ENCODE data around the gene PYDC2.

Gene PYDC2

DNA sequence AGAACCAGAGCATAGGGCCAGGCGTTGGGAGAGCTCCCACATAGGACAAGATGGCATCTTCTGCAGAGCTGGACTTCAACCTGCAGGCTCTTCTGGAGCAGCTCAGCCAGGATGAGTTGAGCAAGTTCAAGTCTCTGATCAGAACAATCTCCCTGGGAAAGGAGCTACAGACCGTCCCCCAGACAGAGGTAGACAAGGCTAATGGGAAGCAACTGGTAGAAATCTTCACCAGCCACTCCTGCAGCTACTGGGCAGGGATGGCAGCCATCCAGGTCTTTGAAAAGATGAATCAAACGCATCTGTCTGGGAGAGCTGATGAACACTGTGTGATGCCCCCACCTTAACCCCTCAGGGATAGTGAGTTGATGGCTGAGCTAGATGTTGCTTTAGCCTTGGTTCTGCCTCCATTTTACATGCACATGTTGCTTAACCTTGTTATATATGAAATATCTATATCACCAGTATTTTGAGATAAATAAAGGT is at the start of gene PYDC2:
TSS of gene PYDC2 (plus strand) at position 51 of the 483 bp plus-strand sequence. CDS start at position 51, 0 bp downstream.
- DNase-seq, result no peak

DNA sequence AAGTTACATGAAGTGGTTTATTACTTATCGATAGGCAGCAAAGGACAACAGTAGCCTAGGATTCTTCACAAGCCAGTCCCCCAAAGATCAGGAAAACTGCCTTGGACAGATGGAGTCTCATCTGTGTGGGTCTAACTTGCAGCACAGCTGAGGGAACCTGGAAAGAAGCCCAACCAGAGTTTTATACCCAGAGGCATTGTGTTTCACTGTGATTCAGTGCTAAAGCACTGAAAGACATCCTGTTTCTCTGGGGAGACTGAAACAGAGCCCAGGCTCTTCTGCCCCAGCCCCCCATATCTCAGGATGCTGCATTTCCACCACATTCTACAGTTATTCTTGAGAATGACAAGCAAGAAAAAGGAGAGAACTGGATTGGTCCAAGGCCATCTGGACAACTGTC is 48.2 kb upstream of the PYDC2 start:
- DNase-seq, result no peak

DNA sequence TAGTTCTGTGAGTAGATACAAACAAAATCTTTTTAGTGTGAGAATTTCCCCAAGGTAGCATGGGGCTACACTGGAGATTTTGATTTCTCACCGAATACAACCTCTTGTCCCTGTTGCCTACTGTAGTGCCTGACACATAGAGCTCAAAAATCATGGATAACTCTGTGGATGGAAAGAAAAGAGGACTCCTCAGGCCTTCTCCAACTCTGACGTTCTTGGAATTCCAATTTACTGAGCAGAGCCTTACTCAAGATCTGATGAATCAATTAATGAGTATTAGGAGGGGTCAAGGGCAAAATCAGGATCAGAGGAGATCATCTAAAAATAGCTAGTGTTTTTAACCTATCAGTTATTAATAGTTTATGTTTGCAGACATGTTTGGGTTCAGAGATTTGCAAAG is 46.7 kb upstream of the PYDC2 start:
- no peak for DNase-seq

DNA sequence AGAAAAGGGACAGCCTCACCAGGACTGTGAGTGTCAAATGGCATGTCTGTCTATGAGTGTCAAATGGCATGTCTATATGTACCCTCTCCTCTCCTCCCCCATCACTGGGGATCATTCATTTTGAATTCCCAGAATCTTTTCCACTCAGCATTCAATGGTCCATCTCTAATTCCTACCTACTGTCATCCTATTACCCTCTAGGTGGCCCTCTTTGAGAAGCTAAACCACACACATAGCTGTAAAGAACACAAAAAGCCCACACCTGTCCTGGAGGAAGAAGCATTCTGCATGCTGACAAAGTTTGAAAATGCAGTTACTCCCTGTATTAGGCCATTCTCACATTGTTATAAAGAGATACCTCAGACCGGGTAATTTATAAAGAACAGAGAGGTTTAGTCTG is 46.2 kb upstream of the PYDC2 start:
- no peak for DNase-seq

DNA sequence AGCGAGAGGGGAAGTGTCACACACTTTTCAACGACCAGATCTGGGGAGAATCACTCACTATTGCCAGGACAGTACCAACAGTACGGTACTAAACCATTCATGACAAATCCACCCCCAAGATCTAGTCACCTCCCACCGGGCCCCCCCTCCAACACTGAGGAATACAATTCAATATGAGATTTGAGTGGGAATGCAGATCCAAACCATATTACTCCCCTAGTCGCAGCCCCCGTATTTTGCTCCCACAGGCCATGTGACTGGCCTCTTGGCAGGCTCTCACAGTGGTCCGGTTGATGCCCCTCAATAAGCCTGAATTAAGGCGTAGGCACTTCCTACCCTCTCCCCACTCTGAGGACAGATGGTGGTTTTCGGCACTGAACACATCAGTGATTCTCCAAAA is 45.4 kb upstream of the PYDC2 start:
- no peak for DNase-seq

DNA sequence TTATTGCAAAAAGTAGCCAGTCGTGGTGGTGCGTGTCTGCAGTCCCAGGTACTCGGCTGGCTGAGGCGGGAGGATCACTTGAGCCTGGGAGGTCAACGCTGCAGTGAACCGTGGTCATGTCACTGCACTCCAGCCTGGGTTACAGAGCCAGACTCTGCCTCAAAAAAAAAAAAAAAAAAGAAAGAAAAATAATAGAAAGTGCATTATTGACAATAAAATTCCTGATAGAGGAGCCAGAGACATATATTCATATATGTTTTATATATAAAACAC is 43.6 kb upstream of the PYDC2 start:
- DNase-seq, result no peak

DNA sequence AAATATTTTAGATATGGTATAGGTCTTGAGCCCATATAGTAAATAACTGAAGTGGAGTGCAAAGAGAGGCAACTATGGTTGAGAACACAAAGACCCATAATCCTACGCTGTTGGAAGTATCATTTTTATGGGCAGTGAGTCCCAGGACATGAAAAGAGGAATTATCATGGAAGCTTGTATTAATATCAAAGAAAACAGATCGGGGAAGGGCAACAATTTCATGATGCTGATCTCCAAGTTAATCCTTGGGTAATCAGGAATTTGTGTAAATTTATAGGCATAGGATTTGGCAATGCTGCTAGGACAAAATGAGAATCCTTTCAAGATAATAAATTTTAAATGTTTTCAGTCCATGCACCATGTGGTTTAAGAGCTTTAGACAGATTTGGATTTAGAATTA is 40.2 kb upstream of the PYDC2 start:
- no peak for DNase-seq

DNA sequence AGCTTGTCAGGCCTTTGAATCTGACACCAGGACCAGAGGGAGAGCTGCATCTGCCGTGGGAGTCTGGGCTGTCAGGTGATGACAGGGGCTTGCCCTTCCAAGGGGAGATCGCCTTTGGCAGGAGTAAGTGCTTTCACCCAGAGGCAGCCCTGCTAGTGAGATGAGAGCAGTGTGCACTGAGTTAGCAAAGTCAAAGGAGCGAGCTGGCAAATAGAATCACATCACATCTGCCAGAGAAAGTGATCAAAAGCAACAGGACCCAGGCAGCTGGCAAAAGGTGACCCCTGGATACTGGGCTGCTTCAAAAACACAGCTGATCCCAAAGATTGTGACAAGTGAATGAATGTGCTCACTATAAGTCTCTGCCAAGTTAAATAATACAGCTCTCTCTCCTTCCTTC is 36.1 kb upstream of the PYDC2 start:
- DNase-seq, result no peak

DNA sequence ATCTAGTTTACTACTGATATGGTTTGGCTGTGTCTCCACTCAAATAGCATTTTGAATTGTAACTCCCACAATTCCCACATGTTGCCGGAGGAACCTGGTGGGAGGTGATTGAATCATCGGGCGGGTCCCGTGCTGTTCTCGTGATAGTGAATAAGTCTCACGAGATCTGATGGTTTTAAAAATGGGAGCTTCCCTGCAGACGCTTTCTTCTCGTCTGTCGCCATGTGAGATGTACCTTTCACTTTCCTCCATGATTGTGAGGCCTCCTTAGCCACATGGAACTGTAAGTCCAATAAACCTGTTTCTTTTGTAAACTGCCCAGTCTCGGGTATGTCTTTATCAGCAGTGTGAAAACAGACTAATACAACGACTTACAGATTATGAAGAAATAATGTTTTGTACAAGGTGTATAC is 35.6 kb upstream of the PYDC2 start:
- no peak for DNase-seq

DNA sequence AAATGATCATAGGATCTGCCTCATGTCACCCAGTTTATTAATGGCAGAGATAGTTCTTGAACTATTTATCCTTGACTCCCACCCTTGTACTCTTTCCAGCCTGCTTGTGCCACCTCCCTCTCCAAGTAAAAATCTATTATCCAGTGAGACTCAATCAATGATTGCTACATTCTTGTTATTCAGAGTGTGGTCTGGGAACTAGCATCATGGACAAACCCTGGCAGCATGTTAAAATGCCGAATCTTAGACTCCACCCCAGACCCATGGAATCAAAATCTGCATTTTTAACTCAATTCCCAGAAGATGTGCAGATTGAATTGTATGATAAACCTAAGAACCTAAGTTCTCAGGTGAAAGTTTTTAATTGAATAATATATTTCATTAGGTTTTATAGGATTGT is 34.7 kb upstream of the PYDC2 start:
- DNase-seq, result no peak

DNA sequence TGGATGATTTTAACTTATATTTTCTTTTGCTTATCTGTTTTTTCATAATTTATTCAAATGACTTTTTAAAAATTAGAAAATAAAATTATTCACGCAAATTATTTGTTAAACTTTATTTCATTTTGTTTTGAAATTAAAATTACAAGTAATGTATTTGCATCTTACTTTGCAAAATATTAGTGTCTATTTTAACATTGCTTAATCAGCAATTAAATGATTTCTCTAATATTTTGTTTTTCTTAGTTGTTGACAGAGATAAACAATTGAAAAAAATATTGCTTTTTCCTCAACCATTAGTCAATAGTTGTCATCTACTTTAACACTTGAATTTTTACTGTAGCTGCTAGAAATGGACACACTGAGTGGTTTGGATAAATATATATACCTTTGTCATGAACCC is 32.8 kb upstream of the PYDC2 start:
- no peak for DNase-seq

DNA sequence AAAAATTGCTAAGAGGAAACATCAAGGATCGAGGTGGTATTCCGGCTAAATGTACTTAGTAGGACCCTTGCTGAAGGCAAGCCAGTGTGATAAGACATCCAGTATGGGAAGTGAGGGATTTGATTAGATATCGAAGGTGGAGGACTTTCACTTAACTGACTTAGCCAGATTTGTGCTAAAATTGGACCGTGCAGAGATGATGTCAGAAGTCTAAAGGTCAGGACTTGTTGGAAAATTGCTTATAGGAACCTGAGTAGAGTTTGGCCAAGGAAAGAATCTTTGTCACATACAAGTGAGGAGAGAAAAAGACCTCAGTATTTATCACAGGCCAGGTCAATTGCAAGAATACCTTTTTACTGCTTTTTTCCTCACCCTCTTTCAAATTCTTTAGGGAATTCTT is 30.9 kb upstream of the PYDC2 start:
- no peak for DNase-seq

DNA sequence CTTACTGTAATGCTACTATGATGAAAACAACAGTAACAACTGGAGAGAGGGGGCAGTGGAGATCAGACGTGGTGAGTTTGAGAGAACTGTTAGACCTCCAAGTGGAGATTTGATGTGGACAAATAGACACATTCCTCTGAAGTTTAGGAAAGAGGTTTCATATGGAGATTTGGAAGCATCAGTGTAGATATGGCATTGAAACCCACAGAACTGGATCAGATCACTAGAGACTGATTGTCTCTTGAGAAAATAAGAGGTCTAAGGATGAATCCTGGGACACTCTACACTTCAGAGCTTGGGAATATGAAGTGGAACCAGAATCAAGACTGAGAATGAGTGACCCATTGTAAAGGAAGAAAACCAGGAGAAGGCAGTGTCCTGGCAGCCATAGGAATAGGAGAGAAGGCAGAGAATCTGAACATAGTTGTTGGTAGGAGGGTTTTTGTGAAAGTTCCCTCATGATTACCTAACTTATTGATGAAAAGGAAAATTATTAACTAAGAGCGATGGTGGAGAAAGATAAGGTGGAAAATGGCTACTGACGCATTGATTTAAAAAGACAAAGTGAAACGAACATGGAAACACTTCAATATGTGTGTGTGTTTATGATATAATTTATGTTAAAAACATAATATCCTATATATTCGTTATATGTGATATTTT is 29.7 kb upstream of the PYDC2 start:
- DNase-seq, result no peak

DNA sequence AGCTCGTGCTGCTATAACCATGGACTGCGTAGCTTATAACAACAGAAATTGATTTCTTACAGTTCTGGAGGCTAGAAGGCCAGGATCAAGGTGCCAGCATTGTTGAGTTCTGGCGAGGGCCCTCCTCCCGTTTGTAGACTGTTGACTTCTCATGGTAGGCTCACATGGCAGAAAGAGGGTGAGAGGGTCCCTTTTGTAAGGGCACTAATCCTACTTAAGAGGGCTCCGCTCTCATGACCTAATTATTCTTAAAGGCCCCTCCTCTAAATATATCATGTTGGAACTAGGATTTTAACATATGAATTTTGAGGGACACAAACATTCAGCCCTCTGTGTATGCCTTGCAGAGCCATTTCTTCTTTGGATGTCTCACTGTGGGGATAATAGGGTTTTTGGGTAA is 28.8 kb upstream of the PYDC2 start:
- DNase-seq, result no peak

DNA sequence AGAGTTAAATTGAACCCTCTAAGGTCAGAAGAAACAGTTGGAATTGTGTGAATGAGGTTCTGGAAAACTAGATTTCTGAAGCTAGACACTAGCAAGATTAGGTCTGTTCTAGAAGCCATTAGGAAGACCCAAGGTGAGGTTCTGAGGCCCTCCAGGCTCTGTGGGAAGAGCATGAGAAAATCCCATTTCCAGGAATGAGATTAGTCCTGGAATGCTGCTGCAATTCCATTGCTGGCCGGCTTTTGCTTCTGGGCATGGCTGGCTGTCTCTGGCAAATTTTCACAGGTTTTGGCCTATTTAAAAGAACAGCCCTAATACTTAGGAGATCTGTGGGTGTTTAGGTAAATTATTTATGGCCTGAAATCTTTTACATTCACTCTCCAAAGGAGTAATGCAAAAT is 26.9 kb upstream of the PYDC2 start:
- no peak for DNase-seq

DNA sequence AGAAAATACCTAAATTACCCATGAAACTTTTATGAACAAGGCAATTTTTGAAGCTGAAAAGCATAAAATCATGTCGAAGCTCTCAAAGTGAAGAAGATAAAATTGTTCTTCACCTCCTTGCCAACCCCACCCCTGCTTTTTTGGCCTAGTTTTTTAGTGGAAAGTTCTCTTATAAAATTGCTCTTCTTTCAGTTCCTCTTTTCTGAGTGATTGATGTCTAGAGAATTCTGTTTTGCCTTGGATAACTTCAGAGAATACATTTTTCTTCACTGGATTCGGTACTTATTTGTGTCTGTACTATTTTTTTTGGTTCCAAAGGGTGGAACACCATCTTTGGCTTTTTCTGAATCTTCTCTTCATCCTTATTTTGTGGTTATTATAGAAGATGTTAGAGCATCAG is 25.0 kb upstream of the PYDC2 start:
- no peak for DNase-seq

DNA sequence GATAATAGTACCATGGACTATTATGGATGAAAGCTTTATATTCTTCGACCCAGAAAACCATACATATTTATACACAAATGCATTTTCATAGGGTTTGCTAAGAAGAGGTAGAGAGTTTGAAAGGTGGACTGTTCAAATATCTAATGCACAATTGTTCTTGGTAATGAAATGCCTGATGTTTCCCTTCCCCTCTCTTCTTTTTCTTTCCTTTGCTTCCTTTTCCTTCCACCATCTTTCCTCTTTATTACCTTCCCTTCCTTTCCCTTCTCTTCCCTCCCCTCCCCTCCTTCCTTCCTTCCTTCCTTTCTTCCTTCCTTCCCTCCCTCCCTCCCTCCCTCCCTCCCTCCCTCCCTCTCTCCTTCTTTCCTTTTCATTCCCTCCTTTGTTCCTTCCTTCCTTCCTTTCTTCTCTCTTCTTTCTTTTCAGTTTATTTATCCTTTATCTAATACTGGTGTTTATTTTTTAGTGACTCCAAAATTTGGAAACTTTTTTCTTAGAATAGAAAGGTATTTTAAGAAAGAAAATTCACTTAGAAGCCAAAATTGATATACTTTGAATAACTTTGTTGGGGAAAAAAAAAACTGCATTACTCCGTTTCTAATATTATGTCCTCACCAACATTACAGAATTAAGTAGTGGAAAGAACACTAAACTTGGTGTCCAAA is 22.7 kb upstream of the PYDC2 start:
- no peak for DNase-seq

DNA sequence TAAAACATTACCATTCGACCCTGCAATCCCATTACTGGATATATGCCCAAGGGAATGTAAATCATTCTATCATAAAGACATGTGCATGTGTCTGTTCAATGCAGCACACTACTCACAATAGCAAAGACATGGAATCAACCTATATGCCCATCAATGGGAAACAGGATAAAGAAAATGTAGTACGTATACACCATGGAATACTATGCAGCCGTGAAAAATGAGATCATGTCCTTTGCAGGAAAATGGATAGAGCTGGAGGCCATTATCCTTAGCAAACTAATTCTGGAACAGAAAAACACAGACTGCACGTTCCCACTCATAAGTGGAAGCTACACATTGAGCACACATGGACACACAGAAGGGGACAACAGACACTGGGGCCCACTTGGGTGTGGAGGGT is 20.4 kb upstream of the PYDC2 start:
- no peak for DNase-seq

DNA sequence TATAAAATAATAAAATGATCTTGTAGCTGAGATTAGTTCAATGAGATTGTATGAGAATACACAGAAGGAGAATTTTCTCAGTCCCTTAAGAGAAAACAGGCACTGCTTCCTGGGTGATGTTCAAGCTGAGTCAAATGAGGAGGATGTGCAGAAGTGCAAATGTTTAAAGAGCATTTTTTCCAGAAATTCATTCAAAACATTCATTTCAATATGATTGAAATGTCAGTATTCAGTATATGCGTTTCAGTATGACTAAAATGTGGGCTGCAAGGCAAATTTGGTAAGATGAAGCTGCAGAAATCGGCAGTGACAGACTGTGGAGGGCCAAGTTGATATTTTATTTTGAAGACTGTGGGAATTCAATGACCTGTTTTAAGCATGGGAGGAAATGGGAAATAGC is 19.3 kb upstream of the PYDC2 start:
- no peak for DNase-seq

DNA sequence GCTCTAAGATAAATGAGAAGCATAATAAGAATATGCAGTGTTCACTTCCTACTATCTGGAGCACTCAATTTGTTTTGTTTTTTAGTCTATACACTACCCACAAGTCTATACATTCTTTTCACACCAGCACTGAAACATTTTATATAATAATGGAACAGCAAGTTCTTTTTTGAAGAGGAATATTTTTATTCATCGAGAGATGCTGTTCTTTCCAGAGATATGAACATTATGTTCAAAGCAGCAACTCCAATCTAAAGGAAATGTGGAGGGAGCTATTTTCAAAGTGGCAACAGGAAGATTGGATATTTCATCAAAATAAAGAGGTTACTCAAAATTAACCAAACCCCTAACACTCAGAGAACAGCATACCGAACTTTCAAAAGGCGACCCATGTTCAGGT is 16.4 kb upstream of the PYDC2 start:
- no peak for DNase-seq

DNA sequence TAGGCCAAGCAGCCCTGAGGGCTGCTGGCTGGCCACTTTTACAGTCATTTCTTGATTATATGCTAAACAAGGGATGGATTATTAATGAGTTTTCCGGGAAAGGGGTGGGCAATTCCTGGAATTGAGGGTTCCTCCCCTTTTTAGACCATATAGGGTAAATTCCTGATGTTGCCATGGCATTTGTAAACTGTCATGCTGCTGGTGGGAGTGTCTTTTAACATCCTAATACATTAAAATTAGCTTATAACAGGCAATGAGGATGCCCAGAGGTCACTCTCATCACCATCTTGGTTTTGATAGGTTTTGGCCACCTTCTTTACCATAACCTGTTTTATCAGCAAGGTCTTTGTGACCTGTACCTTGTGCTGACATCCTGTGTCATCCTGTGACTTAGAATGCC is 11.7 kb upstream of the PYDC2 start:
- DNase-seq, result no peak

DNA sequence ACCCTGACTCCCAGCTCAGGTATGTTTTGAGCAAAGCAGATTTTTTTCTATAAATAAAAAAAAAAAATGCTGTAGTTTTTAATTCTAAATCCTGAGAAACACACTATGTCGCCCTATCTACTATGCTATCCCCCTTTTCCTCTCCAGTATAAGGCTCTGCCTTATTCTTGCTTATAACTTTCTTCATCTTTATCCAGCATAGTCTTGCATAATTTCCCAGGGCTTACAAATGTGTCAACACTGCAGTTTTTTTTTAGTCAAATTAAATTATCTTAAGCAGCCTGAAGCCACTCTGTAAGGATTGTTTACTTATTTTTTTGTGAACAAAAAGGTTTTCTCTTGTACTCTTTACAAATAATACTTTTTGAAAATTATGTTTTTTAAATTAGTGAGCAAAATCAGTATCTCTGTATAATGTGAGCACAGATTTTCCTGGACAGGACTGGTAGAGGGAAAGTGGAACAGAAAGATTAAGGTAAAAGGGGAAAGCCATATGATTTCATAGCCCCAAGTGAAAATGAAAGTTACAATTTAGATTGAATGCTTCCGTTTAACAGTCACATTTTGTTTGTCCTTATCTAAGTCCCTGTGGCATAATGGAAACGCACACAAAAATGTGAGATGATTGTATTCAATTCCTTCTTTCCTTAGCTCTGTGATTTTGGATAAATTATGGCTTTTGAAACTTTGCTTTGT is 5.6 kb upstream of the PYDC2 start:
- DNase-seq, result no peak

DNA sequence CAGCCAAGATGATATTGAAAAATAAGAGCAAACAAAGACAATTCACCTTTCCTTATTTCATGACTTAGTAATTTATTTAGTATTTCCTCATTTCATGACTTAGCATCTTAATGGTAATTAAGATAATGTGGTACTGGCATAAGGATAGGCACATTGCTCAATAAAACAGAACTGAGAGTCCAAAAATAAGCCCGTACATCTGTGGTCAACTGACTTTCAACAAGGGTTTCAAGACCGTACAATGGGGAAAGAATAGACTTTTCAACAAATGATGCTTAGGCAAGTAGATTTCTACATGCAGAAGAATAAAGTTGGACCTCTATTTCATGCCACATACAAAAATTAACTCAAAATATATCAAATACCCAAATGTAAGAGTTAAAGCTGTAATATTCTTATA is 603 bp upstream of the PYDC2 start:
- DNase-seq, result no peak

DNA sequence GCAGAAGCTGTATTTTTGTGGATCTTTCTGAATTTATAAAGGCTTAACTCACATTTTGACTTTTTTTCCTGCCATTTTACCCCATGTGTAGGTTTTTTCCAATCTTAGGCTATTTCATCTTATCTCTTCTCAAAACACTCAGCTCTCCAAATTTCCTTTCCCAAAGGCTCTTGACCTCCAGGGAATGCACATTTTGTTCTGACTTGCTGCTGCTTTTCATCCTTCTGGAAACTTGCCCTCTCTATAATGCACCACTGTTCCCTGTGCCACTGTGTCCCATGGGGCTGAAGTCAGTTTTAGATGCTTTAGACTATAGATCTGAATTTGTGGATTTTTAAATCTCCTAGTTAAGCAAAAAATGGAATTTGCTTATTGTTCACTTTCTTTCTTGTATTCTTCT is 9.1 kb downstream of the PYDC2 start:
- DNase-seq, result no peak

DNA sequence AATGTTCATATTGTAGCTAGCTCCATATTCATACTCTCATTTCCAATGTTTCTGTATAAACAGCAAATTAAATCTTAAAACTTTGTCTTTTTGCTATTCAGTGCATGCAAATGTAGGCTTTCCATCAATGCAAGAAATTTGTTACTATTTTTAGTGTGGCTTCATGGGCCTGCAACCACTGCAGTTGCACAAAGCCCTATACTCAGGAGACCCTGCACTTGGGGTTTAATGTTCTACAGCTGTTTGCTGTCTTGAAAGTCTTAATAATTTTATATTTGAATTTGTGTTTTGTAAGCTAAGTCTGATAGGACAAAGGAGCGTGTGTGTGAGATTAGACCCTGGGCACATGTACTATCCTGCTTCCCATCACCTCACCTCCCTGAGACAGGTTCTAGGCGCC is 9.6 kb downstream of the PYDC2 start:
- DNase-seq, result no peak
